ENCODE data around the gene BRCA2. TPM values are rescaled to one million over a fixed set of nuclear protein-coding genes. Genes with fewer than 3 reads are reported as not detected.
A peak's percentile ranks its signal among the peaks of the same experiment; 100 is the strongest.
"Not testable (repeated sequence)": the region's sequence is repeated elsewhere in the genome, so short reads cannot be mapped to it uniquely, and the experiment has no call there.

Gene BRCA2
- total RNA-seq, 1 experiment from 2014 or later: 13.0 TPM

GRCh38 chr13:32311188-32311897 lies 4.0 kb upstream of the BRCA2 start:
- DNase-seq (ENCODE audit: low spot score): no peak

GRCh38 chr13:32314271-32315237 lies 754 bp upstream of the BRCA2 start:
- DNase-seq (ENCODE audit: low spot score): peak; percentile 57

- DNase-seq (ENCODE audit: low spot score): peak; percentile 46
Observed at GRCh38 chr13:32316028-32316339, 676 bp downstream of the BRCA2 start.

- no peak for DNase-seq (ENCODE audit: low spot score)
Observed at GRCh38 chr13:32316501-32316900, 1.2 kb downstream of the BRCA2 start.

GRCh38 chr13:32317716-32318465 lies 2.6 kb downstream of the BRCA2 start:
- no peak for DNase-seq (ENCODE audit: low spot score)

- DNase-seq (ENCODE audit: low spot score): no peak
Observed at GRCh38 chr13:32320528-32320927, 5.2 kb downstream of the BRCA2 start.

GRCh38 chr13:32323912-32324311 lies 8.6 kb downstream of the BRCA2 start:
- DNase-seq (ENCODE audit: low spot score): peak; percentile 13

GRCh38 chr13:32330441-32330840 lies 15.1 kb downstream of the BRCA2 start:
- peak; percentile 19 for DNase-seq (ENCODE audit: low spot score)

- DNase-seq (ENCODE audit: low spot score): no peak
Observed at GRCh38 chr13:32334671-32335070, 19.4 kb downstream of the BRCA2 start.

- DNase-seq (ENCODE audit: low spot score): no peak
Observed at GRCh38 chr13:32340914-32341313, 25.6 kb downstream of the BRCA2 start.

- no peak for DNase-seq (ENCODE audit: low spot score)
Observed at GRCh38 chr13:32347651-32348050, 32.3 kb downstream of the BRCA2 start.

GRCh38 chr13:32350839-32351441 lies 35.6 kb downstream of the BRCA2 start:
- DNase-seq (ENCODE audit: low spot score): not testable (repeated sequence)

GRCh38 chr13:32354040-32354439 lies 38.7 kb downstream of the BRCA2 start:
- no peak for DNase-seq (ENCODE audit: low spot score)

- DNase-seq (ENCODE audit: low spot score): not testable (repeated sequence)
Observed at GRCh38 chr13:32355935-32356334, 40.6 kb downstream of the BRCA2 start.

GRCh38 chr13:32362574-32362973 lies 47.3 kb downstream of the BRCA2 start:
- no peak for DNase-seq (ENCODE audit: low spot score)

GRCh38 chr13:32370805-32371204 lies 55.5 kb downstream of the BRCA2 start:
- no peak for DNase-seq (ENCODE audit: low spot score)

GRCh38 chr13:32376642-32377415 lies 61.5 kb downstream of the BRCA2 start:
- no peak for DNase-seq (ENCODE audit: low spot score)

GRCh38 chr13:32378012-32378411 lies 62.7 kb downstream of the BRCA2 start:
- no peak for DNase-seq (ENCODE audit: low spot score)

- DNase-seq (ENCODE audit: low spot score): peak; percentile 2
Observed at GRCh38 chr13:32381539-32381938, 66.2 kb downstream of the BRCA2 start.

GRCh38 chr13:32383836-32384618 lies 68.7 kb downstream of the BRCA2 start:
- DNase-seq (ENCODE audit: low spot score): no peak

All from A172 (cell line).